HT1080 (cell line): ENCODE data around the gene WNT16. TPM values are rescaled to one million over a fixed set of nuclear protein-coding genes. Genes with fewer than 3 reads are reported as not detected.

ENCODE experiments used
- DNase-seq: peaks from one replicate; pipeline ENCODE4 v3.0.0-alpha.2; 2015; ENCODE audit warnings: low read depth
- total RNA-seq: library from RNA; depleted of rRNA; stranded (reverse); fragments of >200 nt; shearing (Covaris generic); gene quantifications from 2 replicates; pipeline ENCODE4 v1.2.3, GENCODE V29; 2014; rRNA removed

The WNT16 gene
- total RNA-seq, 1 experiment from 2014 or later, result not detected

GRCh38 chr7:121390109-121390508 is 61.3 kb downstream of the WNT16 start:
- no peak for DNase-seq

GRCh38 chr7:121390617-121391016 is 61.8 kb downstream of the WNT16 start:
- no peak for DNase-seq

Other genes with a start within 250 kb of the WNT16 start
- gene FAM3C, start 67.3 kb downstream of the WNT16 start, total RNA-seq, result 63.2 and 83.5 TPM in 2 replicates